ENCODE data around the gene CCDC51.
"Not testable (repeated sequence)": the region's sequence is repeated elsewhere in the genome, so short reads cannot be mapped to it uniquely, and the experiment has no call there.

The CCDC51 gene

DNA sequence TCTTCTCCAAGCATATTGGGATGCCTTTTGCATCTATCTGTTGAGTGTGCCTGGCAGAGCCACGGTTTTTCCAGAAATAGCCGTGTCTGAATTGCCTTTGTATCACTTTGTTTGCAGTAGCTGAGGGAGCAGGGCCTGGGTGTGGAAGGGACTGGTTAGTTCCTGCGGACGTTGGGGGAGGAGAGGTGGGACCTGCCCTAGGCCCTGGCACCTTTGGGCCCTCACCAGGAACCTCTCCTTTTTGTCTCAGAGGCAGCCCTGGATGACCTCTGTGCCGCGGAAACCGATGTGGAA, 25.3 kb upstream of the CCDC51 start:
- H3K4me3 ChIP-seq (replicated peaks; ENCODE audit: low read depth, low read length), result no peak overlapping the region
- TF ChIP-seq, protein P1, sequence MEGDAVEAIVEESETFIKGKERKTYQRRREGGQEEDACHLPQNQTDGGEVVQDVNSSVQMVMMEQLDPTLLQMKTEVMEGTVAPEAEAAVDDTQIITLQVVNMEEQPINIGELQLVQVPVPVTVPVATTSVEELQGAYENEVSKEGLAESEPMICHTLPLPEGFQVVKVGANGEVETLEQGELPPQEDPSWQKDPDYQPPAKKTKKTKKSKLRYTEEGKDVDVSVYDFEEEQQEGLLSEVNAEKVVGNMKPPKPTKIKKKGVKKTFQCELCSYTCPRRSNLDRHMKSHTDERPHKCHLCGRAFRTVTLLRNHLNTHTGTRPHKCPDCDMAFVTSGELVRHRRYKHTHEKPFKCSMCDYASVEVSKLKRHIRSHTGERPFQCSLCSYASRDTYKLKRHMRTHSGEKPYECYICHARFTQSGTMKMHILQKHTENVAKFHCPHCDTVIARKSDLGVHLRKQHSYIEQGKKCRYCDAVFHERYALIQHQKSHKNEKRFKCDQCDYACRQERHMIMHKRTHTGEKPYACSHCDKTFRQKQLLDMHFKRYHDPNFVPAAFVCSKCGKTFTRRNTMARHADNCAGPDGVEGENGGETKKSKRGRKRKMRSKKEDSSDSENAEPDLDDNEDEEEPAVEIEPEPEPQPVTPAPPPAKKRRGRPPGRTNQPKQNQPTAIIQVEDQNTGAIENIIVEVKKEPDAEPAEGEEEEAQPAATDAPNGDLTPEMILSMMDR (IDR thresholded peaks at IDR 0.05; ENCODE audit: low read length, missing control alignments), result no peak
- DNase-seq (ENCODE audit: low read depth), result no peak

DNA sequence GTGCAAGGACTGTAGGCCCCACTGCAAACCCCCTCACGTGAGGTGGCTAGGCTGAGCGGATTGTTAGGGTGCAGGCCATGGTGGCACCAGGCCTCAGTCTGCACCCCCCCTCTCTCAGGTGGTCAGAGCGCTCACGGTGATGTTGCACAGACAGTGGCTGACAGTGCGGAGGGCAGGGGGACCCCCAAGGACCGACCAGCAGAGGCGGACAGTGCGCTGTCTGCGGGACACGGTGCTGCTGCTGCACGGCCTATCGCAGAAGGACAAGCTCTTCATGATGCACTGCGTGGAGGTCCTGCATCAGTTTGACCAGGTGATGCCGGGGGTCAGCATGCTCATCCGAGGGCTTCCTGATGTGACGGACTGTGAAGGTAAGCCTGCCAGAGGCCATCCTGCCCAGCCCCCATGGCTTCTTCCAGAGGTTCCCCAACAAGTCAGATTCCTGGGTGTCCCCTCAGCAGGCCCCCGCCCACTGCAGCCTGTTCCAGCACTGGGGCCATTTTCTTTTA, 24.8 kb upstream of the CCDC51 start:
- TF ChIP-seq, protein P1 (IDR thresholded peaks at IDR 0.05; ENCODE audit: low read length, missing control alignments), result no peak
- H3K4me3 ChIP-seq (replicated peaks; ENCODE audit: low read depth, low read length), result no peak overlapping the region
- no peak for DNase-seq (ENCODE audit: low read depth)

DNA sequence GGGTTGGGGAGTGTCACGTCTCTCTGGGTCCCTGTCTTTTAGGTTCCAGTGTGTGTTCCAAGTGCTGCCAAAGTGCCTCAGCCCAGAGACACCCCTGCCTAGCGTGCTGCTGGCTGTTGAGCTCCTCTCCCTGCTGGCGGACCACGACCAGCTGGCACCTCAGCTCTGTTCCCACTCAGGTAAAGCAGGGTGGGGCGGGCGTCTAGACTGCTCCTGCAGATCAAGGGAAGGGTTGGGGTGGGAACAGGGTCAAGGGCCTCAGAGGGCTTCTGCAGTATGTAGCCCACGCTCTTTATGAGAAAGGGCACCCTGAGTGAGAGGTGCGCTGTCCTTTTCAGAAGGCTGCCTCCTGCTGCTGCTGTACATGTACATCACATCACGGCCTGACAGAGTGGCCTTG, 23.8 kb upstream of the CCDC51 start:
- no peak overlapping the region for H3K4me3 ChIP-seq (replicated peaks; ENCODE audit: low read depth, low read length)
- TF ChIP-seq, protein P1 (IDR thresholded peaks at IDR 0.05; ENCODE audit: low read length, missing control alignments), result no peak
- DNase-seq (ENCODE audit: low read depth), result no peak

DNA sequence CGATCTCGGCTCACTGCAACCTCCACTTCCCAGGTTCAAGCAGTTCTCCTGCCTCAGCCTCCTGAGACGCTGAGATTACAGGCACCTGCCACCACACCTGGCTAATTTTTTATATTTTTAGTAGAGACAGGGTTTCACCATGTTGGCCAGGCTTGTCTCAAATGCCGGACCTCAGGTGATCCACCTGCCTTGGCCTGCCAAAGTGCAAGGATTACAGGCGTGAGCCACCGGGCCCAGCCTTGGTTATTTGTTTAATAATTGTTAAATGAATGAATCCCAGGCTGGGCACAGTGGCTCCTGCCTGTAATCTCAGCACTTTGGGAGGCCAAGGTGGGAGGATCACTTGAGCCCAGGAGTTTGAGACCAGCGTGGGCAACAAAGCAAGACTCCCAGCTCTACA, 21.8 kb upstream of the CCDC51 start:
- not testable (repeated sequence) for H3K4me3 ChIP-seq (replicated peaks; ENCODE audit: low read depth, low read length); DNase-seq (ENCODE audit: low read depth)

DNA sequence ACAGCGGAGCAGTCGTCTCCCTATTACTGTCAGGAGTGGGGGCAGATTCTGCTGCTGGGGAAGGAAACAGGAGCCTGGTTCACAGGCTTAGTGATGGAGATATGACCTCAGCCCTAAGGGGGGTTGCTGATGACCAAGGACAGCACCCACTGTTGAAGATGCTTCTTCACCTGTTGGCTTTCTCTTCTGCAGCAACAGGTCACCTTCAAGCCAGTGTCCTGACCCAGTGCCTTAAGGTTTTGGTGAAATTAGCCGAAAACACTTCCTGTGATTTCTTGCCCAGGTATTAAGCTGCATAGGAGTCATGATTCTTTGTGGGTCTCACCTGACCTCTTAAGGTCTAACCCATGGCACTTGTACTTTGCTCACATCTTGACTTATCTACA, 20.6 kb upstream of the CCDC51 start:
- DNase-seq (ENCODE audit: low read depth), result no peak
- no peak overlapping the region for H3K4me3 ChIP-seq (replicated peaks; ENCODE audit: low read depth, low read length)
- TF ChIP-seq, protein P1 (IDR thresholded peaks at IDR 0.05; ENCODE audit: low read length, missing control alignments), result no peak

DNA sequence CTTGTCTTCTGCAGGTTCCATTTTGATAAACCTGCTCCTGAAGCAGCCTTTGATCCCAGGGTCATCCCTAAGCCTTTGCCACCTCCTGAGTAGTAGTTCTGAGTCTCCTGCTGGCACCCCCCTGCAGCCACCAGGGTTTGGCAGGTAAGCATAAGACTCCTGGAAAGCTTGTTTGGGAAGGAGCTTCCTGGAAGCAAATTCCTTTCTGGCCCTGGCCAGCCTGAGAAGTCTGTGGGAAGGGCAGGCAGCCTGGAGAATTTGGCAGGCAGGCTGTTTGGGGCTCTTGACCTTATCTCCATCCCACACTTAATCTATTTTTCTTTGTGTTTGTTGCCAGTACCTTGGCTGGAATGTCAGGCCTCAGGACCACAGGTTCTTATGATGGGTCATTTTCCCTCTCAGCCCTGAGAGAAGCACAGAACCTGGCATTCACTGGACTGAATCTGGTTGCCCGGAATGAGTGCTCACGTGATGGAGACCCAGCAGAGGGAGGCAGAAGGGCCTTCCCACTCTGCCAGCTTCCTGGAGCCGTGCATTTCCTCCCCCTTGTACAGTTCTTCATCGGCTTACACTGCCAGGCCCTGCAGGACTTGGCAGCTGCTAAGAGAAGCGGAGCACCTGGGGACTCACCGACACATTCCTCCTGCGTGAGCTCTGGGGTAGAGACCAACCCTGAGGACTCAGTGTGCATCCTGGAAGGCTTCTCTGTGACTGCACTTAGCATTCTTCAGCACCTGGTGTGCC, 20.0 kb upstream of the CCDC51 start:
- no peak for DNase-seq (ENCODE audit: low read depth)
- TF ChIP-seq, protein P1 (IDR thresholded peaks at IDR 0.05; ENCODE audit: low read length, missing control alignments), result no peak
- no peak overlapping the region for H3K4me3 ChIP-seq (replicated peaks; ENCODE audit: low read depth, low read length)

DNA sequence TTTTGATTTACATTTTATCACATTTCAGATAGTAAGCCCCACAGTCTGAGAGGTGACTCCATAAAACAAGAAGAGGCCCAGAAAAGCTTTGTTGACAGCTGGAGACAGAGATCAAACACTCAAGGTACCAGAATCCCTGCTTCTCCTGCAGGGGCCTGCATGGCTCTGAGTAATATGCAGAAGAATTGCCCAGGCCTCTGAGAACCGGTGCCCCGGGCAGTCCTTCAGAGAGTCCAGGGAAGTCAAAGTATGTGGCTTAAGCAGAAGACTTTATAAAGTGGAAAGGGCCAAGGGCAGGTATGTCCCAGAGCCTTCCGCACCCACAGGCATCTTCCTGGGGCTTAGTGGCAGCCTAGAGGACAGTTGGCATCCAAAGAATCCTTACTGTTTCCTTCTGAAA, 19.4 kb upstream of the CCDC51 start:
- DNase-seq (ENCODE audit: low read depth), result no peak
- H3K4me3 ChIP-seq (replicated peaks; ENCODE audit: low read depth, low read length), result no peak overlapping the region
- TF ChIP-seq, protein P1 (IDR thresholded peaks at IDR 0.05; ENCODE audit: low read length, missing control alignments), result no peak

Measured in fibroblast of pulmonary artery (primary cell).